Fibroblast of lung (primary cell): Measurements from ENCODE around the gene IP6K3. TPM values are rescaled to one million over a fixed set of nuclear protein-coding genes. Genes with fewer than 3 reads are reported as not detected.

Experiments used
- DNase-seq, 2 donors: peaks; one replicate each; pipeline versions ENCODE4 v3.0.0 to v3.0.0-alpha.2; 2010; ENCODE audit warnings: low read depth in 2 of 2
- H2AFZ ChIP-seq: 2 replicates; pipeline ENCODE4 v1.5.1; 2012; ENCODE audit warnings: low read length, control low read depth, inconsistent platforms
- H3K27ac ChIP-seq: 2 replicates; pipeline ENCODE4 v1.5.1; 2011; ENCODE audit warnings: low read length, control low read depth; ENCODE audit not compliant: insufficient read depth
- H3K27me3 ChIP-seq: 2 replicates; pipeline ENCODE4 v1.5.1; 2011; ENCODE audit warnings: mild to moderate bottlenecking, low read length; ENCODE audit not compliant: control insufficient read depth, insufficient read depth
- H3K36me3 ChIP-seq: 2 replicates; pipeline ENCODE4 v1.5.1; 2011; ENCODE audit warnings: low read length; ENCODE audit not compliant: control insufficient read depth, insufficient read depth
- H3K4me1 ChIP-seq: 2 replicates; pipeline ENCODE4 v1.5.1; 2011; ENCODE audit warnings: low read length; ENCODE audit not compliant: control insufficient read depth, insufficient read depth; ENCODE audit errors: extremely low read depth
- H3K4me2 ChIP-seq: 2 replicates; pipeline ENCODE4 v1.5.1; 2011; ENCODE audit warnings: low read length, control low read depth; ENCODE audit not compliant: insufficient read depth; ENCODE audit errors: extremely low read depth
- H3K4me3 ChIP-seq, 4 experiments: fragments of 200-600 bp in 1 of 4; sonication (generic) in 1 of 4; replicated peaks in 1 of 4; 2 replicates each; pipeline ENCODE4 v1.5.1; 2011 to 2016; ENCODE audit warnings: low read length in 4 of 4, low read depth in 3 of 4, mild to moderate bottlenecking in 3 of 4, control low read depth in 2 of 4, inconsistent platforms in 1 of 4, mixed read lengths in 1 of 4; ENCODE audit not compliant: insufficient read depth in 1 of 4; ENCODE audit errors: control extremely low read depth in 1 of 4
- H3K79me2 ChIP-seq: 2 replicates; pipeline ENCODE4 v1.5.1; 2012; ENCODE audit warnings: mild to moderate bottlenecking, low read length, inconsistent platforms; ENCODE audit not compliant: control insufficient read depth, insufficient read depth
- H3K9ac ChIP-seq: 2 replicates; pipeline ENCODE4 v1.5.1; 2011; ENCODE audit warnings: mild to moderate bottlenecking, low read length, control low read depth; ENCODE audit not compliant: insufficient read depth
- H3K9me3 ChIP-seq: 2 replicates; pipeline ENCODE4 v1.5.1; 2012; ENCODE audit warnings: low read depth, low read length; ENCODE audit not compliant: control insufficient read depth, insufficient read depth
- H4K20me1 ChIP-seq: 2 replicates; pipeline ENCODE4 v1.5.1; 2011; ENCODE audit warnings: low read length; ENCODE audit not compliant: control insufficient read depth, insufficient read depth; ENCODE audit errors: extremely low read depth
- EZH2 ChIP-seq: IDR thresholded peaks from 2 replicates; pipeline ENCODE4 v1.5.1; 2012; ENCODE audit warnings: low read length, control low read depth, mild to moderate bottlenecking; ENCODE audit errors: missing control alignments
- polyA plus RNA-seq, 2 donors: library from polyadenylated mRNA; depleted of rRNA in 1 of 2; stranded (reverse) in 1 of 2; unstranded in 1 of 2; fragments of >200 nt; gene quantifications; 2 replicates each; pipeline ENCODE4 v1.2.1, GENCODE V29; 2011 to 2012; ENCODE audit warnings: missing spikeins in 1 of 2
- total RNA-seq: library from RNA; depleted of rRNA; stranded (reverse); fragments of >200 nt; gene quantifications from 2 replicates; pipeline ENCODE4 v1.2.1, GENCODE V29; 2014
- TF ChIP-seq, protein P1 (sequence below), 2 donors: IDR thresholded peaks in 1 of 2; conservative IDR thresholded peaks in 1 of 2; 1 replicate in 1 of 2; 2 replicates in 1 of 2; pipeline ENCODE4 v1.5.1; 2011 to 2012; ENCODE audit warnings: low read length in 2 of 2, control low read depth in 1 of 2, inconsistent platforms in 1 of 2, low read depth in 1 of 2, mild to moderate bottlenecking in 1 of 2

IP6K3 gene
- total and polyA plus RNA-seq, 2 donors (not counting 1 experiment from before 2014, with no cell fraction given): 0.84 to 5.4 TPM

DNA sequence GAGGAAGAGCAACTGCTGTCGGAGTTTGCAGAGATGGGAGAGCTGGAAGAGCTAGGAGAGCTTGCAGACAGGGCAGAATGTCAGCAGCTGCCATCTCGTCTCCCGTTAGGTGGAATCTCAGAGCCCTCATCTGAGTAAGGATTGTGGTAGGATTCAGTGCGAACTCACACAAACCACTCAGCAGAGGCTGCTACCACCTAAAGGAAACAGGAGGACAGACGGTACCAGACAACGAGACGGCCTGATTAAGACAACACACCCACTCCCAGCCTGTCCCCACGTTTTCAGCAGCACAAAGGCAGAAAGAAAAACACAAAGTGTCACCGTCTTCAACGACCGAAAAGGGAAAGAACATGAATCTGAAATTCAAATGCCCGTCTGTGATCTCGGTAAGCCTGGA is 38.1 kb upstream of the IP6K3 start:
- Histone ChIP-seq H3K27ac (no peak overlapping the region), H3K9ac (no peak overlapping the region), H4K20me1 (no peaks in the 10 kb centered on the region), H3K9me3 (no peaks in the 10 kb centered on the region), H3K4me2 (no peak overlapping the region), H3K27me3 (no peaks in the 10 kb centered on the region), H3K4me3 (no peak overlapping the region), H2AFZ (no peak overlapping the region), H3K4me1 (peaks cover 12% of the 10 kb centered on the region), H3K79me2 (peaks cover 42% of the 10 kb centered on the region), H3K36me3 (peaks cover 20% of the 10 kb centered on the region)
- DNase-seq: no peak
- no peak for TF ChIP-seq EZH2
- TF ChIP-seq, protein P1, sequence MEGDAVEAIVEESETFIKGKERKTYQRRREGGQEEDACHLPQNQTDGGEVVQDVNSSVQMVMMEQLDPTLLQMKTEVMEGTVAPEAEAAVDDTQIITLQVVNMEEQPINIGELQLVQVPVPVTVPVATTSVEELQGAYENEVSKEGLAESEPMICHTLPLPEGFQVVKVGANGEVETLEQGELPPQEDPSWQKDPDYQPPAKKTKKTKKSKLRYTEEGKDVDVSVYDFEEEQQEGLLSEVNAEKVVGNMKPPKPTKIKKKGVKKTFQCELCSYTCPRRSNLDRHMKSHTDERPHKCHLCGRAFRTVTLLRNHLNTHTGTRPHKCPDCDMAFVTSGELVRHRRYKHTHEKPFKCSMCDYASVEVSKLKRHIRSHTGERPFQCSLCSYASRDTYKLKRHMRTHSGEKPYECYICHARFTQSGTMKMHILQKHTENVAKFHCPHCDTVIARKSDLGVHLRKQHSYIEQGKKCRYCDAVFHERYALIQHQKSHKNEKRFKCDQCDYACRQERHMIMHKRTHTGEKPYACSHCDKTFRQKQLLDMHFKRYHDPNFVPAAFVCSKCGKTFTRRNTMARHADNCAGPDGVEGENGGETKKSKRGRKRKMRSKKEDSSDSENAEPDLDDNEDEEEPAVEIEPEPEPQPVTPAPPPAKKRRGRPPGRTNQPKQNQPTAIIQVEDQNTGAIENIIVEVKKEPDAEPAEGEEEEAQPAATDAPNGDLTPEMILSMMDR (conservative IDR thresholded peaks at IDR 0.05 in 1 of 2, IDR thresholded peaks at IDR 0.05 in 1 of 2; ENCODE audit: low read depth in 1 of 2, low read length in 2 of 2): no peak

DNA sequence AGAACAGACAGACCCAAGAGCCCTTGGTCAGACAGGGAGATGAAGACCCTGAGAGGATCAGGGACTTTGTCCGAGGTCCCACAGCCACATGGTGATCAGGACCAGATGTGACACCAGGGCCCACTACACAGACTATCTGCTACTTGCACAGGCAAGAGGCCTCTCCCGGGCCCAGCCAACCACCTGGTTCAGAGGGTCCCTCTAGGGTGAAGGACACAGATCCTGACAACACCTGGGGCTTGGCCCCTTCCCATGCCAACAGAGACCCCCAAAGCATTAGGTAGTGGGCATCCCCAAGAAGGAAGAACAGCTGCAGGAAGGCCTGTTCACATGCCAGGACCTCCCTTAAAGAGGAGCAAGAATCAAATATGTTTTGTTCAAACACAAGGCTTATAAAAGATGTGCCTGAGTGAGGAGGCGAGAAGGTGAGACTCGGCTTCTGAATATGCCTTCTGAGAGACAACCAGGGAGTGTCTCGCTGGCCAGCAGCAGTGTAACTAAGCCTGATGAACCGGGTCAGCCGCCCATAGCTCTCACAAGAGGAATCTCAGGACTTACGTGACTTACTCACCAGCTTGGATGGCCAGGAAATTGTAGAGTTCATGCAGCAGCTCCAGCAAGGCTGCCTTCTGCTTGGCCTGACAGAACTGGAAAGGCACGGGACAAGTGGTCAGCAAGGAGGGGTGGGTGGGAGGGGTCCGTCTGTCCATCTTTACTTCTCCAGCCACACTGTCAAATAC is 37.2 kb upstream of the IP6K3 start:
- no peak overlapping the region for H3K27ac ChIP-seq
- H3K27me3 ChIP-seq: no peaks in the 10 kb centered on the region
- peaks cover 42% of the 10 kb centered on the region for H3K79me2 ChIP-seq
- H3K36me3 ChIP-seq: peaks cover 23% of the 10 kb centered on the region
- no peak overlapping the region for H3K4me2 ChIP-seq
- peaks cover 12% of the 10 kb centered on the region for H3K4me1 ChIP-seq
- H3K4me3 ChIP-seq: no peak overlapping the region
- H3K9me3 ChIP-seq: no peaks in the 10 kb centered on the region
- H2AFZ ChIP-seq: no peak overlapping the region
- TF ChIP-seq, protein P1 (conservative IDR thresholded peaks at IDR 0.05 in 1 of 2, IDR thresholded peaks at IDR 0.05 in 1 of 2; ENCODE audit: low read depth in 1 of 2, low read length in 2 of 2): no peak
- TF ChIP-seq EZH2: no peak
- no peak for DNase-seq
- no peaks in the 10 kb centered on the region for H4K20me1 ChIP-seq
- no peak overlapping the region for H3K9ac ChIP-seq

DNA sequence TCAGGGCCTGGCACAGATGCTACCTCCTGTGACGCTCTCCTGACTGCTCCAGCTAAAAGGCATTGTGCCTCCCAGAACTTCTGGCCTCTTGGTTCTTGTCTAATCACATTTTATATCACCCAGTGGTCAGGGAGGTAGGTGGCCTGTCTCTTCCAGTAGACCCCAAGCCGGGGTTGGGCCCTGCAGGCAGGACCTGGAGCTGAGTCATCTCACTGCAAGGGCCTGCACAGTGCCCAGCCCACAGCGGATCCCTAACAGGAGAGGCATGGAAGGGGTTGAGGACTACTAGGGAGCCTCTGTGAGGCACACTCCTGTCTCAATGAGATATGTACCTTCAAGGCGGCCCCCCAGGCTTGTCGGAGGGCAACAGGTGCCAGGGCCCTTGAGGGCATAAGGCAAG is 35.9 kb upstream of the IP6K3 start:
- Histone ChIP-seq H3K36me3 (peaks cover 27% of the 10 kb centered on the region), H4K20me1 (no peaks in the 10 kb centered on the region), H3K9me3 (no peaks in the 10 kb centered on the region), H3K27ac (no peak overlapping the region), H3K4me2 (no peak overlapping the region), H3K79me2 (peaks cover 37% of the 10 kb centered on the region), H3K4me3 (no peak overlapping the region), H2AFZ (no peak overlapping the region), H3K4me1 (peaks cover 10% of the 10 kb centered on the region), H3K27me3 (no peaks in the 10 kb centered on the region), H3K9ac (no peak overlapping the region)
- TF ChIP-seq, protein P1 (conservative IDR thresholded peaks at IDR 0.05 in 1 of 2, IDR thresholded peaks at IDR 0.05 in 1 of 2; ENCODE audit: low read depth in 1 of 2, low read length in 2 of 2): no peak
- no peak for TF ChIP-seq EZH2
- DNase-seq: no peak
